Astrocyte (in vitro differentiated cells and primary cell): ENCODE data around the gene CISH. TPM values are rescaled to one million over a fixed set of nuclear protein-coding genes. Genes with fewer than 3 reads are reported as not detected.

Experiments
- DNase-seq: peaks from one replicate; pipeline ENCODE4 v3.0.0-alpha.2; 2010; ENCODE audit warnings: low read depth
- FAIRE-seq: peaks from 2 replicates; lab custom pipeline; 2011; peaks lifted over from hg19 to GRCh38; lab: Jason Lieb, UNC
- H2AFZ ChIP-seq: 2 replicates; pipeline ENCODE4 v1.6.0; 2012; ENCODE audit warnings: low read depth, low read length, inconsistent platforms
- H3K27ac ChIP-seq: 2 replicates; pipeline ENCODE4 v1.5.1; 2011; ENCODE audit warnings: low read depth, low read length, inconsistent platforms
- H3K27me3 ChIP-seq: 2 replicates; pipeline ENCODE4 v1.6.0; 2011; ENCODE audit warnings: low read length, inconsistent platforms; ENCODE audit not compliant: insufficient read depth
- H3K36me3 ChIP-seq: 2 replicates; pipeline ENCODE4 v1.5.1; 2011; ENCODE audit warnings: low read length, inconsistent platforms; ENCODE audit not compliant: insufficient read depth
- H3K4me1 ChIP-seq: 2 replicates; pipeline ENCODE4 v1.5.1; 2011; ENCODE audit warnings: low read length, inconsistent platforms; ENCODE audit not compliant: insufficient read depth
- H3K4me2 ChIP-seq: 2 replicates; pipeline ENCODE4 v1.6.0; 2012; ENCODE audit warnings: low read length, inconsistent platforms
- H3K4me3 ChIP-seq: 2 replicates; pipeline ENCODE4 v1.5.1; 2011; ENCODE audit warnings: low read depth, mild to moderate bottlenecking, low read length, inconsistent platforms; ENCODE audit not compliant: insufficient read depth
- H3K79me2 ChIP-seq: 2 replicates; pipeline ENCODE4 v1.6.0; 2012; ENCODE audit warnings: mild to moderate bottlenecking, low read length, inconsistent platforms; ENCODE audit not compliant: insufficient read depth
- H3K9ac ChIP-seq: 2 replicates; pipeline ENCODE4 v1.6.0; 2012; ENCODE audit warnings: mild to moderate bottlenecking, low read length, inconsistent platforms
- H3K9me3 ChIP-seq: 2 replicates; pipeline ENCODE4 v1.5.1; 2012; ENCODE audit warnings: low read depth, mild to moderate bottlenecking, low read length, inconsistent platforms; ENCODE audit not compliant: insufficient read depth
- H4K20me1 ChIP-seq: 2 replicates; pipeline ENCODE4 v1.6.0; 2012; ENCODE audit warnings: low read length, inconsistent platforms; ENCODE audit not compliant: insufficient read depth
- H3K27ac Mint-ChIP-seq: one replicate; pipeline ENCODE4 v1.8.0; 2021; ENCODE audit warnings: mild to moderate bottlenecking, mixed read lengths; ENCODE audit not compliant: unreplicated experiment
- H3K27me3 Mint-ChIP-seq: one replicate; pipeline ENCODE4 v1.8.0; 2021; ENCODE audit warnings: low read depth, mixed read lengths; ENCODE audit not compliant: unreplicated experiment
- H3K36me3 Mint-ChIP-seq: one replicate; pipeline ENCODE4 v1.8.0; 2021; ENCODE audit warnings: low read depth, mixed read lengths; ENCODE audit not compliant: unreplicated experiment
- H3K4me1 Mint-ChIP-seq: one replicate; pipeline ENCODE4 v1.8.0; 2021; ENCODE audit warnings: low read depth, mixed read lengths; ENCODE audit not compliant: unreplicated experiment
- H3K4me3 Mint-ChIP-seq: one replicate; pipeline ENCODE4 v1.8.0; 2021; ENCODE audit warnings: mild to moderate bottlenecking, moderate library complexity, mixed read lengths; ENCODE audit not compliant: unreplicated experiment
- H3K9me3 Mint-ChIP-seq: one replicate; pipeline ENCODE4 v1.8.0; 2021; ENCODE audit warnings: mild to moderate bottlenecking, mixed read lengths; ENCODE audit not compliant: unreplicated experiment
- EZH2 ChIP-seq: IDR thresholded peaks from 2 replicates; pipeline ENCODE4 v1.6.1; 2012; ENCODE audit warnings: mild to moderate bottlenecking, low read length, inconsistent platforms; ENCODE audit not compliant: insufficient read depth
- total RNA-seq: library from RNA; stranded (reverse); gene quantifications from 2 replicates; pipeline ENCODE4 v1.2.1, GENCODE V29; 2021
- TF ChIP-seq, protein P1 (sequence below): IDR thresholded peaks from 2 replicates; pipeline ENCODE4 v1.5.1; 2011; ENCODE audit warnings: low read depth, mild to moderate bottlenecking, inconsistent platforms, low read length, moderate library complexity; ENCODE audit not compliant: insufficient read depth

Gene CISH
- total RNA-seq, 1 donor from 2014 or later = 1.2 TPM

DNA sequence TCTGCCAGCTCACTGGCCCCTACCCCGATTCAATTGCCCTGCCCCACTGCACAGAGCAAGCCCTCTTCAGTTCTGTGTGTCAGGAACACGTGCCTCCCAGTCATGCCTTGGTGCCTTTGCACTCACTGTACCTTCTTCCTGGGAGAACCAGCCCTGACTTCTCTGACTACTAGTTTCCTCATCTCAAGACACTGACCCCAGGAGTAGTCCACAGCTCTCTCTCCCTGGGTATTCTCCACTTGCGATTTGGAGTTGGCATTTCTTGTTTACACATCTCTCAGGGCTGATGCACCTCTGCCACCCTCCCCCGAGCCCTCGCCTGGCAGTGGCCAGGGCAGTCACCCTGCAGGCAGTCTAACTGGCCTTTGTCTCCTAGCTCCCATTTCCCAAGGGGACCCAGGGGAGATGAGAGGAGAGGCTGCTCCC, 5.7 kb downstream of the CISH start:
- Histone ChIP-seq H3K79me2 (no peaks in the 10 kb centered on the region), H2AFZ (no peak overlapping the region), H3K9ac (no peak overlapping the region), H3K4me1 (peaks cover 15% of the 10 kb centered on the region), H3K4me3 (no peak overlapping the region), H3K9me3 (no peaks in the 10 kb centered on the region), H3K4me2 (no peak overlapping the region), H3K27ac (no peak overlapping the region), H3K27me3 (no peaks in the 10 kb centered on the region), H4K20me1 (peaks cover 4% of the 10 kb centered on the region), H3K36me3 (no peaks in the 10 kb centered on the region)
- peaks cover 3% of the 10 kb centered on the region for H3K36me3 Mint-ChIP-seq
- no peak for TF ChIP-seq EZH2
- TF ChIP-seq, protein P1, sequence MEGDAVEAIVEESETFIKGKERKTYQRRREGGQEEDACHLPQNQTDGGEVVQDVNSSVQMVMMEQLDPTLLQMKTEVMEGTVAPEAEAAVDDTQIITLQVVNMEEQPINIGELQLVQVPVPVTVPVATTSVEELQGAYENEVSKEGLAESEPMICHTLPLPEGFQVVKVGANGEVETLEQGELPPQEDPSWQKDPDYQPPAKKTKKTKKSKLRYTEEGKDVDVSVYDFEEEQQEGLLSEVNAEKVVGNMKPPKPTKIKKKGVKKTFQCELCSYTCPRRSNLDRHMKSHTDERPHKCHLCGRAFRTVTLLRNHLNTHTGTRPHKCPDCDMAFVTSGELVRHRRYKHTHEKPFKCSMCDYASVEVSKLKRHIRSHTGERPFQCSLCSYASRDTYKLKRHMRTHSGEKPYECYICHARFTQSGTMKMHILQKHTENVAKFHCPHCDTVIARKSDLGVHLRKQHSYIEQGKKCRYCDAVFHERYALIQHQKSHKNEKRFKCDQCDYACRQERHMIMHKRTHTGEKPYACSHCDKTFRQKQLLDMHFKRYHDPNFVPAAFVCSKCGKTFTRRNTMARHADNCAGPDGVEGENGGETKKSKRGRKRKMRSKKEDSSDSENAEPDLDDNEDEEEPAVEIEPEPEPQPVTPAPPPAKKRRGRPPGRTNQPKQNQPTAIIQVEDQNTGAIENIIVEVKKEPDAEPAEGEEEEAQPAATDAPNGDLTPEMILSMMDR = no peak
- no peak overlapping the region for H3K27ac Mint-ChIP-seq
- peaks cover 12% of the 10 kb centered on the region for H3K4me1 Mint-ChIP-seq
- peaks cover 59% of the 10 kb centered on the region for H3K27me3 Mint-ChIP-seq
- no peak for DNase-seq
- no peaks in the 10 kb centered on the region for H3K9me3 Mint-ChIP-seq
- no peak overlapping the region for H3K4me3 Mint-ChIP-seq
- FAIRE-seq = no peak

DNA sequence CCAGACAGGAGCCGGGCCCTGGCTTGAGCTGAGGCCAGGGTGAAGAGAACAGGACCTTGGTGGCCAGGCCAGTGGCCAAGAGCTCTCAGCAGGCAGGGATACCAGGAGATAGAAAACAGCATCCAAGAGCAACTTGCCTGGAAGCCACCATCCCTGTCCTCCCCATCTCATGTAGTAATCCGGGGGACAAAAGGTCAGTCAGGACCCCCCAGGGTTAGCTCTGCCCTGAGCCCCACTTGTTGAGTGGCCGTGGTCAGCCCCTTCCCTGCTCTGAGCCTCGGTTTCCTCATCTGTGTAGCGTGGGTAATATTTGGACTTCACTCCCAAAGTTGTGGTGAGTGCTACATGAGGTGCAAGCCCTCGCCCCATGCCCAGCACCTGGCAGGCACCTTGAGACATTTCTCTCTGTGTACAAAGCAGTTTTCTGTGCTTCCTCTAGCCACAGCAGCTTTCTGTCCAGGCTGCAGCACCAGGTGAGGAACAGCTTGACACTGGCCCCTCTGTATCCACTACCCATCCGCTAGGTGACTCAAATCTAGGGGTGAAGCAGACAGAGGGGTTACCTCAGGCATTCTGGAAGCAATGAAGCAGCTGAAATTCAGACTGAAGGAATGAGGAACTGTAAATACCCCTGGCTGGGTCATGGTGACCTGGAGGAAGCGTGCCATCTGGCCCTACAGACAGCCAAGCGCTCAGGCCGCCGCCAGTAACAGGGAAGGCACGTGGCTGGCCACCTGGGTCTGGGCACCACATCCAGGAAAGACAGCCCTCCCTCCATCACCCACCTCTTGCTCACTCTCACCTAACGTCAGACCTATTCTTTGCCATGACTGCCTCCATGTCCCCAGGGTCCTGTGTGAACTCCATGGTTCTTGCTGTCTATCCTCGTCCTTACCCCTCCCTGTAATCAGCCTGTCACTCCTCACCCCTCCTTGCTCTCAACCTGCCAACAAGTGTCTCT, 6.7 kb downstream of the CISH start:
- Mint-ChIP-seq H3K27me3 (peaks cover 49% of the 10 kb centered on the region), H3K4me1 (peaks cover 13% of the 10 kb centered on the region), H3K9me3 (no peaks in the 10 kb centered on the region), H3K4me3 (no peak overlapping the region), H3K36me3 (peaks cover 3% of the 10 kb centered on the region), H3K27ac (no peak overlapping the region)
- no peak overlapping the region for H3K9ac ChIP-seq
- H3K27ac ChIP-seq = no peak overlapping the region
- no peaks in the 10 kb centered on the region for H3K9me3 ChIP-seq
- TF ChIP-seq, protein P1 = no peak
- peaks cover 18% of the 10 kb centered on the region for H3K4me1 ChIP-seq
- no peaks in the 10 kb centered on the region for H3K36me3 ChIP-seq
- DNase-seq (no peak), FAIRE-seq (no peak)
- no peaks in the 10 kb centered on the region for H4K20me1 ChIP-seq
- H3K4me2 ChIP-seq = no peak overlapping the region
- no peak overlapping the region for H3K4me3 ChIP-seq
- H2AFZ ChIP-seq = no peak overlapping the region
- H3K79me2 ChIP-seq = no peaks in the 10 kb centered on the region
- no peaks in the 10 kb centered on the region for H3K27me3 ChIP-seq
